Aorta (tissue), 5 donors: Measurements from ENCODE around the gene JOSD2. TPM values are rescaled to one million over a fixed set of nuclear protein-coding genes. Genes with fewer than 3 reads are reported as not detected.

ENCODE experiments used
- ATAC-seq: fragments of 200-7000 bp; cut with Tn5 transposase; one replicate; pipeline ENCODE4 v1.9.1; 2022; ENCODE audit warnings: moderate library complexity; ENCODE audit not compliant: low FRiP score
- DNase-seq, 2 donors: peaks; one replicate each; pipeline ENCODE4 v3.0.0-alpha.2; 2020
- H3K27ac ChIP-seq, 2 donors: one replicate each; pipeline ENCODE4 v1.5.1; 2013; ENCODE audit warnings: low read length in 2 of 2, mild to moderate bottlenecking in 2 of 2, moderate library complexity in 2 of 2, control low read depth in 1 of 2, inconsistent platforms in 1 of 2, low read depth in 1 of 2
- H3K27me3 ChIP-seq, 2 donors: one replicate each; pipeline ENCODE4 v1.6.1; 2013; ENCODE audit warnings: control low read depth in 1 of 2, low read length in 1 of 2, mild to moderate bottlenecking in 1 of 2, moderate library complexity in 1 of 2; ENCODE audit not compliant: insufficient read depth in 2 of 2, control insufficient read depth in 1 of 2
- H3K36me3 ChIP-seq, 2 donors: one replicate each; pipeline ENCODE4 v1.6.1; 2013; ENCODE audit warnings: control low read depth in 1 of 2, low read length in 1 of 2, mild to moderate bottlenecking in 1 of 2; ENCODE audit not compliant: insufficient read depth in 2 of 2, control insufficient read depth in 1 of 2
- H3K4me1 ChIP-seq, 2 donors: one replicate each; pipeline ENCODE4 v1.6.1; 2013; ENCODE audit warnings: low read length in 2 of 2, control low read depth in 1 of 2, mild to moderate bottlenecking in 1 of 2, moderate library complexity in 1 of 2; ENCODE audit not compliant: insufficient read depth in 2 of 2, control insufficient read depth in 1 of 2
- H3K4me3 ChIP-seq, 2 donors: one replicate each; pipeline ENCODE4 v1.5.1; 2013; ENCODE audit warnings: low read length in 2 of 2, control low read depth in 1 of 2, mild to moderate bottlenecking in 1 of 2
- H3K9me3 ChIP-seq: one replicate; pipeline ENCODE4 v1.6.1; 2013; ENCODE audit warnings: mild to moderate bottlenecking, low read length; ENCODE audit not compliant: control insufficient read depth
- WGBS, 2 donors: extraction: QIAGEN DNeasy Blood & Tissue Kit; methylation state at CpG; one replicate each; pipeline ENCODE4 v1.1.7; 2013; 5-methylcytosine and 5-hydroxymethylcytosine counted together
- intact Hi-C, 2 donors: fragments of 100-400 bp; cut with DNase I; formaldehyde crosslinking; loops; one replicate each; pipeline versions ENCODE4 v1.14.2 to v1.15.0; 2022
- polyA plus RNA-seq, 2 donors: library from polyadenylated mRNA; stranded (reverse); fragments of 200-250 nt; gene quantifications; one replicate each; pipeline ENCODE4 v1.2.3, GENCODE V29; 2013
- total RNA-seq, 2 donors: library from RNA; stranded (reverse); fragmentation: NEBNext Ultra II Directional; extraction: Animal tissue kit (Norgen Biotek cat#: 25700); gene quantifications; one replicate each; pipeline ENCODE4 v1.2.1, GENCODE V29; 2021
- donor health status: healthy with polysubstance abuse.
- donor health status: Bipolar disorder and iron deficiency.
- donor health status: DM: no; HTN: no; CAD: no.
- donor health status: DM: no; HTN: no; CAD: no.
- donor health status: DM: yes; HTN: yes; CAD: no.

The JOSD2 gene
- total and polyA plus RNA-seq, 4 donors: 26.6 to 76.1 (median 37.2) TPM

- H3K4me3 ChIP-seq: no peak overlapping the region
- intact Hi-C loops: no loop called here
- DNase-seq (peak; percentile 43 to 56), ATAC-seq (peak; percentile 7)
- H3K9me3 ChIP-seq: no peaks in the 10 kb centered on the region
- 65 to 68% methylated on average over 25 of the region's 25 CpGs for WGBS, 2 donors
- H3K27me3 ChIP-seq: no peaks in the 10 kb centered on the region
- no peak overlapping the region for H3K27ac ChIP-seq
- H3K4me1 ChIP-seq: no peaks in the 10 kb centered on the region
- no peaks in the 10 kb centered on the region for H3K36me3 ChIP-seq
Measured at GRCh38 chr19:50501568-50502475, 9.2 kb downstream of the JOSD2 start.

GRCh38 chr19:50501186-50501567 is 9.8 kb downstream of the JOSD2 start:
- intact Hi-C loops: no loop called here
- Histone ChIP-seq H3K4me3 (no peak overlapping the region), H3K4me1 (no peaks in the 10 kb centered on the region), H3K9me3 (no peaks in the 10 kb centered on the region), H3K36me3 (no peaks in the 10 kb centered on the region), H3K27ac (no peak overlapping the region), H3K27me3 (no peaks in the 10 kb centered on the region)
- peak; percentile 20 to 75 for DNase-seq
- peak; percentile 29 for ATAC-seq
- WGBS, 2 donors: 78 to 79% methylated on average over 12 of the region's 12 CpGs

- no peak overlapping the region for H3K4me3 ChIP-seq
- ATAC-seq (no peak), DNase-seq (peak; percentile 30 to 50)
- no peaks in the 10 kb centered on the region for H3K27me3 ChIP-seq
- H3K9me3 ChIP-seq: no peaks in the 10 kb centered on the region
- no peak overlapping the region for H3K27ac ChIP-seq
- H3K36me3 ChIP-seq: no peaks in the 10 kb centered on the region
- intact Hi-C loops: no loop called here
- no peaks in the 10 kb centered on the region for H3K4me1 ChIP-seq
- 61 to 63% methylated on average over 9 to 10 of the region's 10 CpGs for WGBS, 2 donors
Measured at GRCh38 chr19:50500753-50501151, 10.2 kb downstream of the JOSD2 start.

- intact Hi-C loops: no loop called here
- Histone ChIP-seq H3K4me1 (no peaks in the 10 kb centered on the region), H3K4me3 (no peak overlapping the region), H3K27ac (no peak overlapping the region), H3K27me3 (no peaks in the 10 kb centered on the region), H3K36me3 (no peaks in the 10 kb centered on the region), H3K9me3 (no peaks in the 10 kb centered on the region)
- ATAC-seq (peak; percentile 48), DNase-seq (peak; percentile 51 to 67)
- 34 to 46% methylated on average over 25 to 27 of the region's 27 CpGs for WGBS, 2 donors
Measured at GRCh38 chr19:50500060-50500752, 10.8 kb downstream of the JOSD2 start.

GRCh38 chr19:50498219-50499056 is 12.6 kb downstream of the JOSD2 start:
- 72 to 74% methylated on average over 11 of the region's 11 CpGs for WGBS, 2 donors
- Histone ChIP-seq H3K4me3 (no peak overlapping the region), H3K27me3 (no peaks in the 10 kb centered on the region), H3K27ac (no peak overlapping the region), H3K36me3 (no peaks in the 10 kb centered on the region), H3K9me3 (no peaks in the 10 kb centered on the region), H3K4me1 (no peaks in the 10 kb centered on the region)
- ATAC-seq: no peak
- intact Hi-C loops: no loop called here
- peak in 1 of 2 donors; percentile 1 for DNase-seq

GRCh38 chr19:50497022-50497405 is 14.0 kb downstream of the JOSD2 start:
- no peak for ATAC-seq
- peak; percentile 36 to 47 for DNase-seq
- intact Hi-C loops: no loop called here
- no peaks in the 10 kb centered on the region for H3K36me3 ChIP-seq
- no peak overlapping the region for H3K4me3 ChIP-seq
- no peaks in the 10 kb centered on the region for H3K4me1 ChIP-seq
- H3K9me3 ChIP-seq: no peaks in the 10 kb centered on the region
- H3K27me3 ChIP-seq: no peaks in the 10 kb centered on the region
- H3K27ac ChIP-seq: no peak overlapping the region
- 62 to 73% methylated on average over 8 of the region's 8 CpGs for WGBS, 2 donors

- H3K27ac ChIP-seq: no peak overlapping the region
- DNase-seq (peak; percentile 24 to 58), ATAC-seq (peak; percentile 48)
- no peaks in the 10 kb centered on the region for H3K36me3 ChIP-seq
- no peak overlapping the region for H3K4me3 ChIP-seq
- H3K4me1 ChIP-seq: no peaks in the 10 kb centered on the region
- intact Hi-C loops: no loop called here
- H3K27me3 ChIP-seq: no peaks in the 10 kb centered on the region
- 68 to 72% methylated on average over 22 to 30 of the region's 30 CpGs for WGBS, 2 donors
- no peaks in the 10 kb centered on the region for H3K9me3 ChIP-seq
Measured at GRCh38 chr19:50496189-50497021, 14.6 kb downstream of the JOSD2 start.

- no peak for DNase-seq
- Histone ChIP-seq H3K9me3 (no peaks in the 10 kb centered on the region), H3K4me3 (no peak overlapping the region), H3K36me3 (no peaks in the 10 kb centered on the region), H3K27ac (no peak overlapping the region), H3K4me1 (no peaks in the 10 kb centered on the region), H3K27me3 (no peaks in the 10 kb centered on the region)
- intact Hi-C loops: no loop called here
- 88 to 96% methylated on average over 5 of the region's 5 CpGs for WGBS, 2 donors
- no peak for ATAC-seq
Measured at GRCh38 chr19:50495020-50495531, 15.9 kb downstream of the JOSD2 start.
